Vagina (tissue), 2 donors: Measurements from ENCODE around the gene ARSG.
"Not testable (repeated sequence)": the region's sequence is repeated elsewhere in the genome, so short reads cannot be mapped to it uniquely, and the experiment has no call there.

ENCODE experiments used
- POLR2AphosphoS5 ChIP-seq, 2 donors: sonication (generic); formaldehyde crosslinking; IDR thresholded peaks; one replicate each; pipeline ENCODE4 v1.9.0; 2017; ENCODE audit warnings: antibody characterized with exemption in 2 of 2, mild to moderate bottlenecking in 2 of 2, low read depth in 1 of 2; ENCODE audit not compliant: insufficient read depth in 1 of 2
- TF ChIP-seq, protein P1 (sequence below), 3 experiments: fragments of 450-650 bp in 2 of 3; fragments of 200-600 bp in 1 of 3; sonication (generic) in 1 of 3; IDR thresholded peaks; one replicate each; pipeline ENCODE4 v1.5.1; 2017 to 2019; ENCODE audit warnings: antibody characterized with exemption in 3 of 3, mild to moderate bottlenecking in 2 of 3, moderate library complexity in 2 of 3

GRCh38 chr17:68256701-68257100 is 34.6 kb upstream of the ARSG start:
- TF ChIP-seq, protein P1, sequence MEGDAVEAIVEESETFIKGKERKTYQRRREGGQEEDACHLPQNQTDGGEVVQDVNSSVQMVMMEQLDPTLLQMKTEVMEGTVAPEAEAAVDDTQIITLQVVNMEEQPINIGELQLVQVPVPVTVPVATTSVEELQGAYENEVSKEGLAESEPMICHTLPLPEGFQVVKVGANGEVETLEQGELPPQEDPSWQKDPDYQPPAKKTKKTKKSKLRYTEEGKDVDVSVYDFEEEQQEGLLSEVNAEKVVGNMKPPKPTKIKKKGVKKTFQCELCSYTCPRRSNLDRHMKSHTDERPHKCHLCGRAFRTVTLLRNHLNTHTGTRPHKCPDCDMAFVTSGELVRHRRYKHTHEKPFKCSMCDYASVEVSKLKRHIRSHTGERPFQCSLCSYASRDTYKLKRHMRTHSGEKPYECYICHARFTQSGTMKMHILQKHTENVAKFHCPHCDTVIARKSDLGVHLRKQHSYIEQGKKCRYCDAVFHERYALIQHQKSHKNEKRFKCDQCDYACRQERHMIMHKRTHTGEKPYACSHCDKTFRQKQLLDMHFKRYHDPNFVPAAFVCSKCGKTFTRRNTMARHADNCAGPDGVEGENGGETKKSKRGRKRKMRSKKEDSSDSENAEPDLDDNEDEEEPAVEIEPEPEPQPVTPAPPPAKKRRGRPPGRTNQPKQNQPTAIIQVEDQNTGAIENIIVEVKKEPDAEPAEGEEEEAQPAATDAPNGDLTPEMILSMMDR (IDR thresholded peaks at IDR 0.05): not testable (repeated sequence)
- not testable (repeated sequence) for TF ChIP-seq POLR2AphosphoS5 (IDR thresholded peaks at IDR 0.05; ENCODE audit: insufficient read depth in 1 of 2, low read depth in 1 of 2)
